NCI-H2227 (cell line): ENCODE measurements around the gene CMBL.
"Not testable (repeated sequence)": the region's sequence is repeated elsewhere in the genome, so short reads cannot be mapped to it uniquely, and the experiment has no call there.

Source experiments
- DNase-seq: peaks from one replicate; lab custom pipeline; 2025; ENCODE audit not compliant: unreplicated experiment; lab: John Stamatoyannopoulos, UW

CMBL gene

DNA sequence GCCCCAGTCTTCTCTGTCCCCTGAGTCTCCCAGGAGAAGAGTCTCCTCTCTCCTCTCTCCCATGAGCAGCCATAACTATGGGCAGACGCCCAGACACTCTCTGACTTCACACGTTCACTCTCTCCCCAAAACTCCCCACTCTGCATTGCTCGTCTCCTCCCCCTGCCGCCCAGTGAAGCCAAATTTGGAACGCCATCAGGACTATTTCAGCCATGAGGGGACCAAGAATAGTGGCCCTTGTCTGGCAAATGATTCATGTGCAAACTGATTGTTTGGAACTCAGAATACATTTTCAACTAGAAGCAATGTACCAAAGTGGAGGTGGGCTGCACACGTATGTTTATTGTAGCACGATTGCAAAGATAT, 20.9 kb downstream of the CMBL start:
- DNase-seq = no peak

DNA sequence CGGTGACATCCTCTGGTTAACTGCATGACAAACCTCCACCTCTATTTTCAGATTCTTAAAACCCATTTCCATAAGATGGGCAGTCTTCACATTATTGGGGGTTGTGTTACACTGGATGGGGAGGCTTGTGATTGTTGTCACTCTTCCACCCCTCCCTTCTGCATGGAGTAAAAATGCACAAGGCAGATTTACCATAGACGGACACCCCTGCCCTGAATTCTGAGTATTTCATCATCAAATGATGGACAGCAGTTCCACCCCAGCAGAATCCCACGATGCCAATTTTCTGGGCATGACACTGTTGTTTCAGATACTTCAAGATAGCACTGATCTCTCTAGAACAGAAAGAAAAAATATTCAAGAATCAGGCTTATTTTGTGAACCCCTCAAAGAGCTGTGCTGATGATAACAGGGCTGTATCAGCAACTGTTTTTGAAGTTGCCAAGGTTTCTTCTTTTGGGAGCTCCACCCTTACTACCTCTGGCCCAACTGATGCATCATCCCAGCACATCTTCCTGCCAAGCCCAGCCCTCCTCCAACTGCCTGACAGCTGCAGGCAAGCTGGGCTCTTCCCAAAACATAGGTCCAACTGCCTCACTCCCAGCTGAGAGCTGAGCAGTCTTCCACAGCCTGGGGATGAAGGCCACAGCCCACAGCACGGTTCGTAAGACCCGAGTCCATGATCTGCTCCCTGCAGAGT, 21.4 kb downstream of the CMBL start:
- no peak for DNase-seq

DNA sequence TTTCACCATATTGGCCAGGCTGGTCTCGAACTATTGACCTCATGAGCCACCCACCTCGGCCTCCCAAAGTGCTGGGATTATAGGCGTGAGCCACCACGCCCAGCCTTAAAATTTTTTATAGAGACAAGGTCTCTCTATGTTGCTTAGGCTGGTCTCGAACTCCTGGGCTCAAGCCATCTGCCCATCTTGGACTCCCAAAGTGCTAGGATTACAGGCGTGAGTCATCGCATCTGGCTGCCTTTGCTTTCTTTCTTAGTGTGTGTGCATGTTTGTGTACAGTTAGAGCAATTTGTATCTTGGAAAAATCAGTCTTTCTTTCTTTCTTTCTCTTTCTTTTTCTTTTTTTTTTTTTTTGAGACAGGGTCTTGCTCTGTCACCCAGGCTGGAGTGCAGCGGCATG, 22.3 kb downstream of the CMBL start:
- DNase-seq = not testable (repeated sequence)

DNA sequence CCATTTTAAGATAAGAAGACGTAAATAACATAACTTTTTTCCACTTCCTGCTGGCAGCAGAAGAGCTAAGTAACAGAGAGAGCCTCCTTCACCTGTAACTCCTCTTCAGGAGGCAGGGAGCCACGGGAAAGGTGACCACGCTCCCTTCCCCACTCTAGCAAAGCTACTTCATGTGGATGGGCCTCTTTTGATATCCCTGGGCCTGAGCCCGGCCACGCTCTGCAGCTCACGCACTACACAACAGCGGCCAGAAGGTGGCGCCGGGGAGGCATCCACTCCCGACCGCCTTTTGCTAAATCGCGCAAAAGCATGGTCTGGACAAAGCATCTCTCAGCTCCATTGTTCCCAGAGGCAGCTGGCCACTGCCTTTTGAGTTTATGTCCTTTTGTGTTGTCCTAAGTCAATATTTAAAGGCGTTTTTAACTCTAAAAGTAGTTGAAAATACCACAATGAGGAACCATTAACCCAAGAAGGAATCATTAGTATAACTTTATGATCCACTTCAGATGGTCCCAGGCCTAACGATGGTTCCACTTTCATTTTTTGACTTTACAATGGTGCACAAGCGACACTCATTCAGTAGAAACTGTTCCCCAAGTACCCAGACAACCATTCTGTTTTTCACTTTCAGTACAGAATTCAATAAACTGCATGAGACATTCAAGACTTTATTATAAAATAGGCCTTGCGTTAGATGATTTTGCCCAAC, 23.6 kb downstream of the CMBL start:
- peak; percentile 92 for DNase-seq

DNA sequence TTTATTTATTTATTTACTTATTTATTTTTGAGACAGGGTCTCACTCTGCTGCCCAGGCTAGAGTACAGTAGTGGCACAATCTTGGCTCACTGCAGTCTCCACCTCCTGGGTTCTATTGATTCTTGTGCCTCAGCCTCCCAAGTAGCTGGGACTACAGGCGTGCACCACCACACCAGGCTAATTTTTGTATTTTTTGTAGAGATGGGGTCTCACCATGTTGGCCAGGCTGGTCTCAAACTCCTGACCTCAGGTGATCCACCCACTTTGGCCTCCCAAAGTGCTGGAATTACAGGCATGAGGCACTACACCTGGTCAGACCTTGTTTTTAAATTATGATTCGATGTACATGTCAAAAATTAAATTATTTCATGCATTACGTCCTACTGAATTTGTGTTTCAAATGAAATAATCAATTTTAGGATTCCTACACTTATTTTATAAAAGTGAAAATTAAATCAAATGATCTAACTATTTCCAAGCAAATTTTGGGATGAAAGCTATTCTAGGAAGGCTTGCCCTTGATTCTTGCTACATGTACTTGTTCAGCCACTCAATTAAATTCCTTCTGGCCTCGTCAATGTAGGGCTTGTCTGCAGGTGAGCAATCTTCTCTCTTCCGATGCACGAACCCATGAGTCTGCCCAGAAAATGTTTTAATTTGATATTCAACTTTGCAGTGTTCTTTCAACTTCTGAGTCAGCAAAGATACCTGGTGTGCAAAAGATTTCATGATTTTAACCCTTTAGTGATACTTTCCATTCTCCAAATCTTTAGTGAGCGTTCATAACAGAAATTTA, 27.6 kb downstream of the CMBL start:
- no peak for DNase-seq

DNA sequence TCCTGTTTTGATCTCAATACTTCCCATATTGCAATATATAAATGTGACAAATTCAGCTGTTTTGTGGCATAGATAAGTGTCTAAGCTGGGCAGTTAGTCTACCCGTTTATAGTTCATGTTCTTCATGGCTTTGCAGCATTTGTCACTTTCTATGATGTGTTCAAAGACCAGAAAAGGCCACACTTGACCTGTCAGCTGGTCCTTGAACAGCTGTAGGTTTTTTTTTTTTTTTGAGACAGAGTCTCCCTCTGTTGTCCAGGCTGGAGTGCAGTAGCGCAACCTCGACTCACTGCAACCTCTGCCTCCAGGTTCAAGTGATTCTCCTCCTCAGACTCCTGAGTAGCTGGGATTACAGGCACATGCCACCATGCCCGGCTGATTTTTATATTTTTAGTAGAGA, 28.4 kb downstream of the CMBL start:
- no peak for DNase-seq

DNA sequence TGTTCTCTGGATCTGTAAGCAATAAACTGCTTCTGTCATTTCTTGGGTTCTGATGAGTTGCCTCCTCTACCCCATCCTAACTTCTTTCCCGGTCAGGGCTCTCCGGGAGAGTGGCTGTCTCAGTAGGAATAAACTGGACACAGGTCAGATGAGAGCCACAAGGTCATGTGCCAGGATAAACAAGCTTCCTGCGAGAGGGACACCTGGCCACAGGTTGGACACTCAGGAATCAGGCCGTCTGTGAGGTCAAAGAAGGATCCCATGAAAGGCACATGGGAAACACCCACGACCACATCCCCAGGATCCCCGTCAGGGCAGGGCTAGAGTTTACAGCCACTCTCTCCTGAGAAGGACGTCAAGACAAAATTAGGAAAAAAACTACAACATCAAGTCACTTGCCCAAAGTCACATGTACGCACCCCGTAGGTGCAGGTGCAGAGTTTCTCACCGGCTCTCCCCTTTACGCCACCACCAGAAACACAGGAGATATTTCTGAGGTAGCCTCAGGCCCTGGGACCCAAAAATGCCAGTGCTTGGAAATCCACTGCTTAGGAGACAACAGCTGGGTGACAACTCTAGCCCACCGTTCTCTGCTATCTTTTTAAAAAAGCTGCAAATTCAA, 28.9 kb downstream of the CMBL start:
- no peak for DNase-seq

DNA sequence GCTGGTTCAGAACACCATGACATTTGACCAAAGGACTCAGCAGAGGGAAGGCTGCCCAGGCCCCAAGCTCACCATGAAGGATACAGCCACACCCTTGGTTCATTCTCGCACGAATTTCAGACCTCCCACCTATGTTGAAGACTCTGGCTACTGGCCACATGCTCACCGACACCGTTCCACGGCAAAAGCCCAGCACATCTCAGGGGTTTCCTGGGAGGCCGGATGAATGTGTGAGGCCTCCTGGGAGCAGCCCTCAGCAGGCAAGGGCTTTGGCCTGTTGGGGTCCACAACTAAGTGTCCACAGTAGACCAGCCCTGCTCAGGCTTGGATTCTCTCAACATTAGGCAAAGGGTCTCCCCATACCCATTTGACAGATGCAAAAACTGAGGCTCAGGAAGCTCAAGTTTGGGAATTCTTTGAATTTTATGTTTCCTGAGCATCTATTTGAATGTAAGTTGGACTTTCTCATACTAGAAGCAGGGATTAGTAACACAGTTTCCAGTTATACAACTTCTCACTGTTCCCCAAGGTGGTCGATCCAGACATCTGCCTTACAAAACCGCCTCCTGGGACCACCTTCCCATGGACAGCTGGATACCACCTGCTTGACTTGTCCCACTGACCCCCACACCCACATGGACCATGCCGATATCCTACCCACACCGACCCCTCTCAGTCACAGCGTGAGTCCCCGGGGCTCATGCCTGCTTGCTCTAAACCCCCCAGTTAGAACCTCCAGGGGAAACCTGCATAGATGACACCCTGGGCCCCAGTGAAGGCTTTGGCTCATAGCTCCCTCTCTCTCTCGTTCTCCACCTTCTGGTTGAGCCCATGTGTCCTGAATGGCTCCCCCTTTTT, 29.7 kb downstream of the CMBL start:
- no peak for DNase-seq

DNA sequence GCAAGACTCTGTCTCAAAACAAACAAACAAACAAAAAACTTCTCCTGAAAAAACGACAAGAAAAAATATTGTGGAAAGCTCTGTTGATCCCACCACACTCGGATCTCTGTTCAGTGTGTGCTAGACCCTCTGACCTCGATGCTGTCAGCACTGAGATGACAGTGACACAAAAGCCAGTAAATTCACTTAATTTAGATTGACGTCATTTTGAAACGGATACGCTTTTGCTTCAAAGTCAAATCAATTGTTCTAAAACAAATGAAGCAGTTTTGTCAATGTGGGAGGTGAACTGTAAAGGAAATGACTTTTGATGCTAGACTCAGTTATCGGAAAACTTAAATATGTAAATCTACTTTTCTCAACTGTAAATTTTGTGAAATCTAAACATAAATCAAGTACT, 31.0 kb downstream of the CMBL start:
- no peak for DNase-seq

DNA sequence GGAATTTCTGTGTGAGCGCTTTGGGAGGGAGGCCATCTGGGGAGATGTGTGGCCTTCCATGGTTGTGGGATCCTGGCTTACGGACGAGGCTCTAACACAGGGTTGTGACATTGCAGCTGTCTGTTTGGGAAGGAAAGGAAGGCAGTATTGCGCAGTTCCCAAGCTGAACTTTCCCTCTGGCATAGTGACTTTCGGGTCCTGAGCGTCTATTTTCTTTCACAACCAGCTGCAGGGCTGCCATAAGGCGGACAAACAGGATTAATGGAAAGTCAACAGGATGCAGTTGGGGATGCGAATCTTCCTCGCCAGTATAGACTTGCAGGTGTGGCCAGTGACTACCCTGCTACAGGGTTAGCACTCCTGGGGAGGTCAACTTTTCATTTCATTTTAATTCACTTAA, 31.7 kb downstream of the CMBL start:
- DNase-seq = no peak

DNA sequence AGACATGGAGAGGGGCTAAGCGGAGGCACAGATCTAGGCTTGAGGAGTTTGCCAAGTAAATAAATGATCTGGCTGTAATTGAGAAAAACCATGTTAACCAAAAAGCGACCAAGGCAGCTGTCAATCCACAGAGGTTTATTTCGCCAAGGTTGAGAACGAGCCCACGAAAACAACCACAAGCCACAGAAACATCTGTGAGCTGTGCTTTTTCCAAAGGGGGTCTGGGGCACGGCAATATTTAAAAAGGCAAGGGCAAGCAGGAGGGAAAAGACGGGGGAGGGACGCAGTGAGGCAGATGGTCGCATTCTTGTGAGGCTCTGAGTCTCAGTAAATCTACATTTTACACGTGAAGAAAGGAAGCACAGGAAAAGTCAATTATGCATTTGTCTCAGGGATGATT, 32.2 kb downstream of the CMBL start:
- DNase-seq = no peak

DNA sequence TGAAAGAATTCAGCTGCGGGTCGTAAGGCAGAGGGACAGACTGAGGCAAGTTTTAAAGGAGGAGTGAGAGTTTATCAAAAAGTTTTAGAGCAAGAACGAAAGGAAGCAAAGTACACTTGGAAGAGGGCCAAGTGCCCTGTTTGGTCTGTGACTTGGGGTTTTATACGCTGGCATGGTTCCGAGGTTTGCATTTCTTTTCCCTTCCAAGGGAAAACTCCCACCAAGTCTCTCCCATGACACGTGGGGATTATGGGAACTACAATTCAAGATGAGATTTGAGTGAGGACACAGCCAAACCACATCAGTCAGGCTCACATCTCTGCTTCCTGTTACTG, 34.9 kb downstream of the CMBL start:
- not testable (repeated sequence) for DNase-seq

DNA sequence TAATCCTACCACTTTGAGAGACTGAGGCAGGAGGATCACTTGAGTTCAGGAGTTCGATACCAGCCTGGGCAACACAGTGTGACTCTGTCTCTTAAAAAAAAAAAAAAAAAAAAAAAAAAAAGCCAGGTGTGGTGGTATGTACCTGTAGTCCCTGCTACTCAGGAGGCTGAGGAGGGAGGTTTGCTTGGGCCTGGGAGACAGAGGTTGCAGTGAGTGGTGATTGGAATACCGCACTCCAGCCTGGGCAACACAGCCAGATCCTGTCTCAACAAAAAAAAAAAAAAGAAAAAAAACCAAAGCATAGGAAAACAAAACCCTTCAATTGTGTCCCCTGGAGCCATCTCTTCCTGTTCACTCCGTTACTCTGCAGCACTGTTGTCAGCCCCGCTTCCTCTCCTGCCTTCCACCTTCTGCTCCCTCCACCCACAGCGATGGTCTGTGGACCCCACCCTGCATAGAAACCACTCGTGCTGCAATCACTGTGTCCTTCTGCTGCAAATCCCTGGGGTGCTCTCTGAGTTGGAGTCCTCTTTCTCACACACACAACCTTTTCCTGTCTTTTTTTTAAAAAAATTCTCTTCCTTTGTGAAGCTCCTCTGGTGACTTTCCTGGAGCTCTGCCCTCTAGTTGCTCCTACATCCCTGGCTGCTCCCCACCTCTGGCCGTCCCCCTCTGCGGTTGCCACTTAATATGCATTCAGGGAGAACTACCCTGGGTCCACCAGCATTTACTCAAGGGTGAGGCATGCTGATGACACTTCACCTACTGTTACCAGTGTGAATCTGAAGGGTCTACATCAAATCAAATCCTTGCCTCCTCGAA, 35.4 kb downstream of the CMBL start:
- DNase-seq = no peak

DNA sequence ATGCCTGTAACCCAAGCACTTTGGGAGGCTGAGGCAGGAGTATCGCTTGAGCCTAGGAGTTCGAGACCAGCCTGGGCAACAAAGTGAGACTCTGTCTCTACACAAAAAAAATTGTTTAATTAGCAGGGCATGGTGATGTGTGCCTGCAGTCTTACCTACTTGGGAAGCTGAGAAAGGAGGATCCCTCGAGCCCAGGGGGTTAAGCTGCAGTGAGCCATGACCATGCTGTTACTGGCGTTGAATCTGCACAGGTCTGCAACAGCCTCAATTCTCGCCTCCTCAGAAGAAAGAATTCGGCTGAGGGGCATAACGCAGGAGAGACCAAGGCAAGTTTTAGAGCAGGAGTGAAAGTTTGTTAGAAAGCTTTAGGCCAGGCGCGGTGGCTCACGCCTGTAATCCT, 39.6 kb downstream of the CMBL start:
- no peak for DNase-seq

DNA sequence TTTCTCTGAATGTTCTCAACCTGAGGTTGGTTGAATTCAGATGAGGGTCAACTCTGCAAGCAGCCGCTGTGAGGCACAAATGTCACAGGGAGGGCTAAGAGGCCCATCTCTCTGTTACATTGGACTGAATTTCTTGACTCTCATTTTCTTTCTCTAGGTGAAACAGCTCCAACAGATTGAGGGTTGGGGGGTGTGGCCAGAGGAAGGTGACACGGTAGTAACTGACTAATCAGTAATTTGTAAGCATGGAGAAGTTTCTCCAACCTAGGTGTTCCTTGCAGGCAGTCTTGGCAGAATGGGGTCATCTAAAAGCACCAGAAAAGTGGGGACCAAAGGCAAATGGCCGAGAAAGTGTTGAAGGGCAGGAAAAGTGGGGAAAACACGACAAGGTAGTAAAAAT, 40.9 kb downstream of the CMBL start:
- no peak for DNase-seq

DNA sequence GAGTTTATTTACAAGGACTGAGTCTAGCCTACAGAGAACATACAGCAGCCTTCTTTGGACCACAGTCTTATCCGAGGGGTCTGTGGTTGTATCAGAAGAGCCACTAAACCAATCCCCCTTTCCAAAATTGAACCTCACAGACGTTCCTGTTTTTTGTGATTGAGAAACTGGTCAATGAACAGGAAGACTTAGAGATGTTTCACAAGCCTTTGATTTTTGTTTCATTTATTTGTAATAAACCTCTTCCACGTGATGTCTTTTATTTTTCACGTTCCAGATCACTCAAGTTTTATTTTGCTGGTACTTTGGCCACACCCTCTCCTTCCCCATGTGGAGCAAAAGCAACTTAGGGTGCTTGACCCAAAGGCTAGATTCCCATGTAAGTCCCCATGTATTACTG, 41.6 kb downstream of the CMBL start:
- DNase-seq = no peak

DNA sequence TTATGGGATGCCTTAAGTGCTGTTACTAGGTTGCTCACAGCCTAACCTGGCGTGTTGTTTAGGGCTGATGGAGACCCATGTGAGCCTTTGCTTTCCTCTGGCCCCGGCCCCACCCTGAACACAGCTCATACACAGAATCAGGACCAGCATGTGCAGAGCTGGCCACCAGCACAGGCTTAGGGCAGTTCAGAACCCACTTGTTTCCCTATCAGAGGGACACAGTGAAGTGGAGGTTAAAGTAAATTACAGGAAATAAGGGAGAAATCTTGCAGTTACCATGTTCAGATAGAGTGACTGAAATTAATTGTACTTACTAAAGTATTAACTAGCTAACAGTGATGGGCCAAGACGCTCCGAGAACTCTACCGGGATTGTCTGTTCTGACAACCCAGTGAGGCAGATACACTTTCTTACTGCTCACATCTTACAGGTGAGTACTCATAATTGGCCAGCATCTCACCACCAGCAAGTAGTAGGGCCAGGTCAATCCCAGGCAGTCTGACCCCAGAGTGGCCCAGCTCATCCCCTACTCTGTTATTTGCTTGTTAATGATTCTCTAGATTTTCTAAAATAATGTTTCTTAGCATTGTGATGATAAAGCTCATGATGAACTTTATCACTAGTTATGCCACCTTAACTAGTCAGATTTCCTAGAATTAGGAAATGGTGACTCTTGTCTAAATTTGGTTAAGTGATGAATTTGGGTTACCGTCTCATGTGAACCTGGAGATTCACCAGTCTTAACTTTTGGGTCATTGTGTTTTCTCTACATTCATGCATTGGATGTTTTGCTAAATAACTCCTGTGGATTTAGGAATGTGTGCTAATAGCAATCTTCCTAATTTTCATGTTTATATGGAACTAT, 42.2 kb downstream of the CMBL start:
- DNase-seq = no peak

DNA sequence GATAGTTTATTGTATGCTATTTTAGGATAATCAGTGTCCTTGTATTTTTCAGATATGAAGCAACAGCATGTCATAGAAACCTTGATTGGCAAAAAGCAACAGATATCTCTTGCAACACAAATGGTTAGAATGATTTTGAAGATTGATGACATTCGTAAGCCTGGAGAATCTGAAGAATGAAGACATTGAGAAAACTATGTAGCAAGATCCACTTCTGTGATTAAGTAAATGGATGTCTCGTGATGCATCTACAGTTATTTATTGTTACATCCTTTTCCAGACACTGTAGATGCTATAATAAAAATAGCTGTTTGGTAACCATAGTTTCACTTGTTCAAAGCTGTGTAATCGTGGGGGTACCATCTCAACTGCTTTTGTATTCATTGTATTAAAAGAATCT, 43.1 kb downstream of the CMBL start:
- no peak for DNase-seq

DNA sequence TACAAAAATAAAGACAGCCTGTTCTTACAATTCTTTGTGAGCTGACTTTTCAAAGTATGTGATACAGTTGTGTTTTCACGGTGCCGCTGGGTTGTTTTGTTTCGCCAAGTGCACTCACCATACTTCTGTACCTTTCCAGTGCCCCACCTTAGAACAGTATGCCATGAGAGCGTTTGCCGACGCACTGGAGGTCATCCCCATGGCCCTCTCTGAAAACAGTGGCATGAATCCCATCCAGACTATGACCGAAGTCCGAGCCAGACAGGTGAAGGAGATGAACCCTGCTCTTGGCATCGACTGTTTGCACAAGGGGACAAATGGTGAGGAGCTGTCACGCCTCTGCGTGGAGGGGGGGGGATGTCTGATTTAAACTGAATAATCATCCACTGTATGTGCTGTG, 44.7 kb downstream of the CMBL start:
- no peak for DNase-seq
